SK-N-SH treated with all-trans-retinoic acid at 6 μM for 48 hours (cell line): ENCODE data around the gene THAP7.
"Not testable (repeated sequence)": the region's sequence is repeated elsewhere in the genome, so short reads cannot be mapped to it uniquely, and the experiment has no call there.

ENCODE experiments used
- ARNTL ChIP-seq: fragments of 450-650 bp; formaldehyde crosslinking; IDR thresholded peaks from 2 replicates; pipeline ENCODE4 v1.5.0; 2020; ENCODE audit warnings: low read depth, mild to moderate bottlenecking, moderate library complexity, borderline replicate concordance
- BACH2 ChIP-seq: fragments of 250-450 bp; sonication (Bioruptor Pico); IDR thresholded peaks from 2 replicates; pipeline ENCODE4 v1.9.0; 2021; ENCODE audit warnings: mild to moderate bottlenecking, borderline replicate concordance
- CREB5 ChIP-seq: fragments of 250-450 bp; sonication (Bioruptor Pico); IDR thresholded peaks from 2 replicates; pipeline ENCODE4 v1.5.1; 2020; ENCODE audit warnings: low read depth, mild to moderate bottlenecking, moderate library complexity
- CSDC2 ChIP-seq: fragments of 250-450 bp; sonication (Bioruptor Pico); IDR thresholded peaks from 2 replicates; pipeline ENCODE4 v1.5.0; 2020; ENCODE audit warnings: mild to moderate bottlenecking, moderate library complexity
- CSRNP3 ChIP-seq: fragments of 250-450 bp; sonication (Bioruptor Pico); IDR thresholded peaks from 2 replicates; pipeline ENCODE4 v1.5.1; 2021; ENCODE audit warnings: mild to moderate bottlenecking, moderate library complexity
- ISL1 ChIP-seq: fragments of 250-450 bp; sonication (Bioruptor Pico); IDR thresholded peaks from 2 replicates; pipeline ENCODE4 v2.1.2; 2022; ENCODE audit warnings: mild to moderate bottlenecking, moderate library complexity
- PATZ1 ChIP-seq: fragments of 250-450 bp; sonication (Bioruptor Pico); IDR thresholded peaks from 2 replicates; pipeline ENCODE4 v1.8.0; 2020; ENCODE audit warnings: mild to moderate bottlenecking, moderate library complexity, borderline replicate concordance
- POU6F1 ChIP-seq: fragments of 250-450 bp; sonication (Bioruptor Pico); IDR thresholded peaks from 2 replicates; pipeline ENCODE4 v1.8.0; 2021; ENCODE audit warnings: low read depth, mild to moderate bottlenecking, moderate library complexity, borderline replicate concordance
- RARB ChIP-seq: fragments of 250-450 bp; sonication (Bioruptor Pico); IDR thresholded peaks from 2 replicates; pipeline ENCODE4 v1.8.0; 2021; ENCODE audit warnings: mild to moderate bottlenecking, moderate library complexity
- ZC3H10 ChIP-seq: fragments of 250-450 bp; sonication (Bioruptor Pico); IDR thresholded peaks from 2 replicates; pipeline ENCODE4 v1.5.1; 2021; ENCODE audit warnings: mild to moderate bottlenecking, moderate library complexity
- ZFP3 ChIP-seq: fragments of 250-450 bp; sonication (Bioruptor Pico); IDR thresholded peaks from 2 replicates; pipeline ENCODE4 v1.5.0; 2020; ENCODE audit warnings: mild to moderate bottlenecking, moderate library complexity
- ZFP30 ChIP-seq: fragments of 450-650 bp; formaldehyde crosslinking; IDR thresholded peaks from 2 replicates; pipeline ENCODE4 v1.5.0; 2022; ENCODE audit warnings: mild to moderate bottlenecking, moderate library complexity
- ZNF565 ChIP-seq: fragments of 450-650 bp; formaldehyde crosslinking; conservative IDR thresholded peaks from 2 replicates; pipeline ENCODE4 v1.5.0; 2020; ENCODE audit warnings: low read depth, mild to moderate bottlenecking, moderate library complexity
- ZNF8 ChIP-seq: fragments of 450-650 bp; formaldehyde crosslinking; IDR thresholded peaks from 2 replicates; pipeline ENCODE4 v1.5.0; 2020; ENCODE audit warnings: mild to moderate bottlenecking, moderate library complexity

- TF ChIP-seq BACH2 (CRISPR knock-in tag); PATZ1 (CRISPR knock-in tag); ARNTL (CRISPR knock-in tag); POU6F1 (CRISPR knock-in tag); RARB (CRISPR knock-in tag); CSDC2 (CRISPR knock-in tag); CSRNP3; ZFP30; CREB5 (CRISPR knock-in tag); ZFP3 (CRISPR knock-in tag); ISL1 (CRISPR knock-in tag); ZNF565 (CRISPR knock-in tag); ZNF8 (CRISPR knock-in tag); ZC3H10 (CRISPR knock-in tag): not testable (repeated sequence)
These were observed 29.8 kb downstream of the THAP7 start for GRCh38 chr22:20972014-20972694.
